K562 (cell line): ENCODE measurements around the gene PDE3A.

ENCODE experiments used
- CEBPB ChIP-seq: fragments of 450-650 bp; IDR thresholded peaks from 2 replicates; pipeline ENCODE4 v1.6.1; 2016; ENCODE audit warnings: missing genetic modification characterization, missing compliant biosample characterization
- CGGBP1 ChIP-seq: fragments of 250-450 bp; sonication (Bioruptor Pico); IDR thresholded peaks from 2 replicates; pipeline ENCODE4 v1.9.0; 2021; ENCODE audit warnings: mild to moderate bottlenecking
- ELK3 ChIP-seq: fragments of 450-650 bp; formaldehyde crosslinking; IDR thresholded peaks from 2 replicates; pipeline ENCODE4 v1.4.0; 2020; ENCODE audit warnings: mild to moderate bottlenecking
- GATAD2B ChIP-seq: fragments of 450-650 bp; IDR thresholded peaks from 2 replicates; pipeline ENCODE4 v1.6.1; 2017; ENCODE audit warnings: mild to moderate bottlenecking, borderline replicate concordance
- JUND ChIP-seq, 2 experiments: IDR thresholded peaks; 2 replicates in 1 of 2; 3 replicates in 1 of 2; pipeline ENCODE4 v1.6.1; 2011; ENCODE audit warnings: borderline replicate concordance in 2 of 2, low read depth in 2 of 2, low read length in 2 of 2, improper control_type of control experiment in 1 of 2, missing biosample characterization in 1 of 2, missing genetic modification characterization in 1 of 2, missing genetic modification reagents in 1 of 2
- SIN3A ChIP-seq, 2 experiments: fragments of 150-350 bp in 1 of 2; IDR thresholded peaks; 2 replicates each; pipeline ENCODE4 v1.6.1; 2011 to 2016; ENCODE audit warnings: borderline replicate concordance in 2 of 2, low read depth in 2 of 2, low read length in 2 of 2, mild to moderate bottlenecking in 2 of 2, moderate library complexity in 2 of 2; ENCODE audit not compliant: control insufficient read depth in 1 of 2
- TSHZ1 ChIP-seq: fragments of 250-450 bp; sonication (Bioruptor Pico); IDR thresholded peaks from 2 replicates; pipeline ENCODE4 v1.4.0; 2020; ENCODE audit warnings: mild to moderate bottlenecking, moderate library complexity
- ZBTB49 ChIP-seq: sonication (generic); formaldehyde crosslinking; IDR thresholded peaks from 2 replicates; pipeline ENCODE4 v1.8.0; 2022; ENCODE audit warnings: missing genetic modification reagents, mild to moderate bottlenecking, borderline replicate concordance
- ZFX ChIP-seq: sonication (generic); formaldehyde crosslinking; IDR thresholded peaks from 2 replicates; pipeline ENCODE4 v1.8.0; 2022; ENCODE audit warnings: mild to moderate bottlenecking, missing genetic modification reagents, moderate library complexity
- ZNF384 ChIP-seq: IDR thresholded peaks from 2 replicates; pipeline ENCODE4 v1.6.1; 2012; ENCODE audit warnings: low read depth, low read length, improper control_type of control experiment
- ZNF639 ChIP-seq, 2 experiments: fragments of 200-800 bp in 1 of 2; sonication (Bioruptor generic) in 1 of 2; sonication (generic) in 1 of 2; formaldehyde crosslinking in 1 of 2; IDR thresholded peaks in 1 of 2; conservative IDR thresholded peaks in 1 of 2; 2 replicates each; pipeline versions ENCODE4 v1.5.0 to v1.6.1; 2016 to 2020; ENCODE audit warnings: missing compliant biosample characterization in 1 of 2, missing genetic modification characterization in 1 of 2, missing genetic modification reagents in 1 of 2

- TF ChIP-seq ZBTB49 (CRISPR knock-in tag) (no peak), ZFX (no peak), CEBPB (no peak), ELK3 (CRISPR knock-in tag) (no peak), ZNF384 (no peak), JUND (IDR thresholded peaks at IDR 0.05; ENCODE audit: borderline replicate concordance, low read depth, low read length) (no peak), JUND (tag; IDR thresholded peaks at IDR 0.05; ENCODE audit: borderline replicate concordance, low read depth, low read length) (no peak), GATAD2B (no peak), ZNF639 (CRISPR knock-in tag; conservative IDR thresholded peaks at IDR 0.05 in 1 of 2, IDR thresholded peaks at IDR 0.05 in 1 of 2) (no peak), SIN3A (IDR thresholded peaks at IDR 0.05; ENCODE audit: borderline replicate concordance in 2 of 2, control insufficient read depth in 1 of 2, low read depth in 2 of 2, low read length in 2 of 2) (no peak), TSHZ1 (CRISPR knock-in tag) (no peak), CGGBP1 (no peak)
Measured at GRCh38 chr12:20375560-20375959, 7.2 kb downstream of the PDE3A start.
